Urinary bladder (tissue), 4 donors: ENCODE measurements around the gene SESN1. TPM values are rescaled to one million over a fixed set of nuclear protein-coding genes. Genes with fewer than 3 reads are reported as not detected.
A peak's percentile ranks its signal among the peaks of the same experiment; 100 is the strongest.
"Not testable (repeated sequence)": the region's sequence is repeated elsewhere in the genome, so short reads cannot be mapped to it uniquely, and the experiment has no call there.

Experiments
- DNase-seq: peaks from one replicate; pipeline ENCODE4 v3.0.0-alpha.2; 2015; ENCODE audit errors: extremely low spot score
- H3K27ac ChIP-seq: one replicate; pipeline ENCODE4 v1.5.1; 2013; ENCODE audit warnings: low read depth, mild to moderate bottlenecking, moderate library complexity
- H3K36me3 ChIP-seq: one replicate; pipeline ENCODE4 v1.6.1; 2013; ENCODE audit warnings: mild to moderate bottlenecking, moderate library complexity; ENCODE audit not compliant: insufficient read depth
- H3K4me1 ChIP-seq: one replicate; pipeline ENCODE4 v1.6.1; 2013; ENCODE audit warnings: mild to moderate bottlenecking, moderate library complexity; ENCODE audit not compliant: insufficient read depth
- H3K4me3 ChIP-seq: one replicate; pipeline ENCODE4 v1.5.1; 2013; ENCODE audit warnings: low read depth, low read length
- WGBS: extraction: QIAGEN DNeasy Blood & Tissue Kit; methylation state at CpG from one replicate; pipeline ENCODE4 v1.1.7; 2013; 5-methylcytosine and 5-hydroxymethylcytosine counted together
- polyA plus RNA-seq: library from polyadenylated mRNA; stranded (reverse); fragments of 200-250 nt; gene quantifications from one replicate; pipeline ENCODE4 v1.2.3, GENCODE V29; 2013
- total RNA-seq: library from RNA; depleted of rRNA; stranded (reverse); fragments of >200 nt; gene quantifications from one replicate; pipeline ENCODE4 v1.2.3, GENCODE V29; 2014
- donor health status: healthy with polysubstance abuse.
- donor health status: healthy.

Gene SESN1
- total RNA-seq (67.2 TPM), polyA plus RNA-seq (33.4 TPM)

GRCh38 chr6:109094416-109095035 lies at the start of gene SESN1:
Gene SESN1, minus strand, starts transcription at chr6:109094846. Its CDS starts 773 bp downstream, at chr6:109094073.
- Histone ChIP-seq H3K4me1 (no peaks in the 10 kb centered on the region), H3K36me3 (no peaks in the 10 kb centered on the region), H3K27ac (peak within 1 kb of the TSS; percentile 98), H3K4me3 (peak within 1 kb of the TSS; percentile 38)
- DNase-seq, result peak; percentile 79
- WGBS, result 2% methylated on average over 62 of the region's 62 CpGs

GRCh38 chr6:109143191-109143590 lies 48.5 kb upstream of the SESN1 start:
- H3K4me3 ChIP-seq, result no peak overlapping the region
- no peaks in the 10 kb centered on the region for H3K4me1 ChIP-seq
- DNase-seq, result no peak
- peaks cover 3% of the 10 kb centered on the region for H3K36me3 ChIP-seq
- no peak overlapping the region for H3K27ac ChIP-seq

GRCh38 chr6:109142067-109142466 lies 47.4 kb upstream of the SESN1 start:
- H3K4me1 ChIP-seq, H3K27ac ChIP-seq: not testable (repeated sequence)

GRCh38 chr6:109139109-109139508 lies 44.5 kb upstream of the SESN1 start:
- H3K36me3 ChIP-seq, result peaks cover 3% of the 10 kb centered on the region
- no peak overlapping the region for H3K4me3 ChIP-seq
- no peaks in the 10 kb centered on the region for H3K4me1 ChIP-seq
- H3K27ac ChIP-seq, result no peak overlapping the region
- 88% methylated on average over 6 of the region's 6 CpGs for WGBS
- no peak for DNase-seq

More at GRCh38 chr6:109142067-109142466, 47.4 kb upstream of the SESN1 start:
- DNase-seq, H3K36me3 ChIP-seq, H3K4me3 ChIP-seq: not testable (repeated sequence)

- DNase-seq, H3K27ac ChIP-seq, H3K4me3 ChIP-seq, H3K36me3 ChIP-seq, H3K4me1 ChIP-seq: not testable (repeated sequence)
- WGBS, result 91% methylated on average over 6 of the region's 6 CpGs
These were observed 41.9 kb upstream of the SESN1 start for GRCh38 chr6:109136530-109136929.

- 93% methylated on average over 5 of the region's 6 CpGs for WGBS
- not testable (repeated sequence) for H3K36me3 ChIP-seq, H3K4me3 ChIP-seq, H3K4me1 ChIP-seq, DNase-seq, H3K27ac ChIP-seq
These were observed 41.4 kb upstream of the SESN1 start for GRCh38 chr6:109136039-109136438.

- H3K4me1 ChIP-seq, H3K4me3 ChIP-seq, H3K36me3 ChIP-seq, H3K27ac ChIP-seq, DNase-seq: not testable (repeated sequence)
- 98% methylated on average over 1 of the region's 1 CpG for WGBS
These were observed 41.0 kb upstream of the SESN1 start for GRCh38 chr6:109135600-109135999.

- no peak overlapping the region for H3K4me3 ChIP-seq
- no peak for DNase-seq
- WGBS, result 90% methylated on average over 3 of the region's 3 CpGs
- H3K27ac ChIP-seq, result no peak overlapping the region
- no peaks in the 10 kb centered on the region for H3K36me3 ChIP-seq
- no peaks in the 10 kb centered on the region for H3K4me1 ChIP-seq
These were observed 35.4 kb upstream of the SESN1 start for GRCh38 chr6:109130065-109130464.

GRCh38 chr6:109125504-109125903 lies 30.9 kb upstream of the SESN1 start:
- no peak for DNase-seq
- WGBS, result 79% methylated on average over 3 of the region's 3 CpGs
- Histone ChIP-seq H3K27ac (no peak overlapping the region), H3K4me3 (no peak overlapping the region), H3K4me1 (no peaks in the 10 kb centered on the region), H3K36me3 (no peaks in the 10 kb centered on the region)

- H3K4me1 ChIP-seq, result no peaks in the 10 kb centered on the region
- WGBS, result 98% methylated on average over 2 of the region's 2 CpGs
- H3K27ac ChIP-seq, result no peak overlapping the region
- DNase-seq, result no peak
- H3K4me3 ChIP-seq, result no peak overlapping the region
- no peaks in the 10 kb centered on the region for H3K36me3 ChIP-seq
These were observed 29.6 kb upstream of the SESN1 start for GRCh38 chr6:109124219-109124618.

GRCh38 chr6:109121411-109121810 lies 26.8 kb upstream of the SESN1 start:
- no peaks in the 10 kb centered on the region for H3K4me1 ChIP-seq
- no peak overlapping the region for H3K4me3 ChIP-seq
- no peaks in the 10 kb centered on the region for H3K36me3 ChIP-seq
- no peak for DNase-seq
- H3K27ac ChIP-seq, result no peak overlapping the region

GRCh38 chr6:109118871-109119354 lies 24.3 kb upstream of the SESN1 start:
- 89% methylated on average over 3 of the region's 3 CpGs for WGBS
- DNase-seq, result no peak
- no peaks in the 10 kb centered on the region for H3K4me1 ChIP-seq
- no peaks in the 10 kb centered on the region for H3K36me3 ChIP-seq
- no peak overlapping the region for H3K4me3 ChIP-seq
- no peak overlapping the region for H3K27ac ChIP-seq

- no peak overlapping the region for H3K27ac ChIP-seq
- no peaks in the 10 kb centered on the region for H3K36me3 ChIP-seq
- no peaks in the 10 kb centered on the region for H3K4me1 ChIP-seq
- WGBS, result 61% methylated on average over 5 of the region's 5 CpGs
- no peak for DNase-seq
- H3K4me3 ChIP-seq, result no peak overlapping the region
These were observed 23.7 kb upstream of the SESN1 start for GRCh38 chr6:109118337-109118736.

GRCh38 chr6:109117346-109118035 lies 22.8 kb upstream of the SESN1 start:
- Histone ChIP-seq H3K36me3 (no peaks in the 10 kb centered on the region), H3K4me3 (no peak overlapping the region), H3K4me1 (no peaks in the 10 kb centered on the region), H3K27ac (no peak overlapping the region)
- 73% methylated on average over 5 of the region's 5 CpGs for WGBS
- no peak for DNase-seq
